HepG2 (cell line): Measurements from ENCODE around the gene MAP3K2. TPM values are rescaled to one million over a fixed set of nuclear protein-coding genes. Genes with fewer than 3 reads are reported as not detected.
A peak's percentile ranks its signal among the peaks of the same experiment; 100 is the strongest.

Source experiments
- GATAD1 ChIP-seq: IDR thresholded peaks from 2 replicates; pipeline ENCODE4 v1.6.1; 2016; ENCODE audit warnings: missing genetic modification reagents, missing compliant biosample characterization
- NFRKB ChIP-seq: fragments of 450-650 bp; IDR thresholded peaks from 2 replicates; pipeline ENCODE4 v1.6.1; 2017
- PAF1 ChIP-seq: IDR thresholded peaks from 2 replicates; pipeline ENCODE4 v1.6.1; 2016; ENCODE audit warnings: missing genetic modification reagents, missing compliant biosample characterization
- PAWR ChIP-seq: sonication (generic); formaldehyde crosslinking; IDR thresholded peaks from 2 replicates; pipeline ENCODE4 v1.4.0; 2020; ENCODE audit warnings: missing genetic modification reagents, mild to moderate bottlenecking, borderline replicate concordance
- PCBP2 ChIP-seq: fragments of 200-400 bp; formaldehyde crosslinking; optimal IDR thresholded peaks from 2 replicates; pipeline ENCODE3; 2018; ENCODE audit warnings: low read length, low read depth; ENCODE audit not compliant: poor library complexity, severe bottlenecking
- REXO4 ChIP-seq: sonication (generic); formaldehyde crosslinking; IDR thresholded peaks from 2 replicates; pipeline ENCODE4 v1.8.0; 2022; ENCODE audit warnings: missing genetic modification reagents, mild to moderate bottlenecking, borderline replicate concordance
- SMAD1 ChIP-seq: sonication (generic); formaldehyde crosslinking; IDR thresholded peaks from 2 replicates; pipeline ENCODE4 v1.4.0; 2020; ENCODE audit warnings: missing genetic modification reagents, low read depth, mild to moderate bottlenecking, borderline replicate concordance
- SPEN ChIP-seq: sonication (generic); formaldehyde crosslinking; IDR thresholded peaks from 2 replicates; pipeline ENCODE4 v1.5.1; 2020; ENCODE audit warnings: low read depth, mild to moderate bottlenecking, missing genetic modification reagents
- TGIF2 ChIP-seq: IDR thresholded peaks from 2 replicates; pipeline ENCODE4 v1.6.1; 2016; ENCODE audit warnings: control low read depth, missing compliant biosample characterization
- TMF1 ChIP-seq: sonication (generic); formaldehyde crosslinking; IDR thresholded peaks from 2 replicates; pipeline ENCODE4 v1.8.1; 2022; ENCODE audit warnings: low read depth, missing genetic modification reagents
- XBP1 ChIP-seq: sonication (generic); formaldehyde crosslinking; IDR thresholded peaks from 2 replicates; pipeline ENCODE4 v1.5.0; 2020; ENCODE audit warnings: missing genetic modification reagents
- ZMAT3 ChIP-seq: sonication (generic); formaldehyde crosslinking; conservative IDR thresholded peaks from 2 replicates; pipeline ENCODE4 v1.7.0; 2021; ENCODE audit warnings: missing genetic modification reagents
- ZNF282 ChIP-seq: fragments of 450-650 bp; IDR thresholded peaks from 2 replicates; pipeline ENCODE4 v1.6.1; 2018; ENCODE audit not compliant: partially characterized antibody
- ZNF382 ChIP-seq: sonication (generic); formaldehyde crosslinking; IDR thresholded peaks from 2 replicates; pipeline ENCODE4 v1.5.0; 2020; ENCODE audit warnings: missing genetic modification reagents, mild to moderate bottlenecking, borderline replicate concordance
- ZNF605 ChIP-seq: sonication (generic); formaldehyde crosslinking; IDR thresholded peaks from 2 replicates; pipeline ENCODE4 v1.8.0; 2022; ENCODE audit warnings: mild to moderate bottlenecking, missing genetic modification reagents
- ZNF713 ChIP-seq: sonication (generic); formaldehyde crosslinking; IDR thresholded peaks from 2 replicates; pipeline ENCODE4 v1.4.0; 2020; ENCODE audit warnings: mild to moderate bottlenecking, missing genetic modification reagents
- ZSCAN20 ChIP-seq: sonication (generic); formaldehyde crosslinking; IDR thresholded peaks from 2 replicates; pipeline ENCODE4 v1.4.0; 2020; ENCODE audit warnings: missing genetic modification reagents, mild to moderate bottlenecking, borderline replicate concordance
- polyA plus RNA-seq, 8 experiments: library from polyadenylated mRNA; depleted of rRNA in 3 of 8; stranded (reverse) in 7 of 8; unstranded in 1 of 8; fragments of >200 nt; fragmentation: Illumina TruSeq in 4 of 8; extraction: Trizol in 4 of 8; gene quantifications; 2 replicates each; pipeline versions ENCODE4 v1.2.1 to v1.2.3, GENCODE V29; 2011 to 2016; ENCODE audit warnings: low read depth in 4 of 8, missing spikeins in 1 of 8, mixed read lengths in 1 of 8; ENCODE audit not compliant: insufficient read depth in 1 of 8
- total RNA-seq, 5 experiments: library from RNA; depleted of rRNA; stranded (reverse); fragments of >200 nt; fragmentation: Illumina TruSeq; extraction: Trizol; gene quantifications; 2 replicates each; pipeline ENCODE4 v1.2.3, GENCODE V29; 2016; ENCODE audit warnings: low read depth in 1 of 5
- TF ChIP-seq, protein P1 (sequence below): sonication (generic); formaldehyde crosslinking; IDR thresholded peaks from 2 replicates; pipeline ENCODE4 v1.4.0; 2020; ENCODE audit warnings: mild to moderate bottlenecking, missing genetic modification reagents
- TF ChIP-seq, protein P2 (sequence below): sonication (generic); formaldehyde crosslinking; IDR thresholded peaks from 2 replicates; pipeline ENCODE4 v1.4.0; 2020; ENCODE audit warnings: missing genetic modification reagents
- TF ChIP-seq, protein P3 (sequence below): sonication (generic); formaldehyde crosslinking; IDR thresholded peaks from 2 replicates; pipeline ENCODE4 v1.5.1; 2020; ENCODE audit warnings: missing genetic modification reagents, mild to moderate bottlenecking, borderline replicate concordance
- TF ChIP-seq, protein P4 (sequence below): sonication (generic); formaldehyde crosslinking; conservative IDR thresholded peaks from 2 replicates; pipeline ENCODE4 v1.8.0; 2022; ENCODE audit warnings: missing genetic modification reagents

MAP3K2 gene
- total and polyA plus RNA-seq, 2 of the 13 experiments (the other 11 are each of a cell fraction or from before 2014, with no cell fraction given), result 12.2 to 37.2 TPM

DNA sequence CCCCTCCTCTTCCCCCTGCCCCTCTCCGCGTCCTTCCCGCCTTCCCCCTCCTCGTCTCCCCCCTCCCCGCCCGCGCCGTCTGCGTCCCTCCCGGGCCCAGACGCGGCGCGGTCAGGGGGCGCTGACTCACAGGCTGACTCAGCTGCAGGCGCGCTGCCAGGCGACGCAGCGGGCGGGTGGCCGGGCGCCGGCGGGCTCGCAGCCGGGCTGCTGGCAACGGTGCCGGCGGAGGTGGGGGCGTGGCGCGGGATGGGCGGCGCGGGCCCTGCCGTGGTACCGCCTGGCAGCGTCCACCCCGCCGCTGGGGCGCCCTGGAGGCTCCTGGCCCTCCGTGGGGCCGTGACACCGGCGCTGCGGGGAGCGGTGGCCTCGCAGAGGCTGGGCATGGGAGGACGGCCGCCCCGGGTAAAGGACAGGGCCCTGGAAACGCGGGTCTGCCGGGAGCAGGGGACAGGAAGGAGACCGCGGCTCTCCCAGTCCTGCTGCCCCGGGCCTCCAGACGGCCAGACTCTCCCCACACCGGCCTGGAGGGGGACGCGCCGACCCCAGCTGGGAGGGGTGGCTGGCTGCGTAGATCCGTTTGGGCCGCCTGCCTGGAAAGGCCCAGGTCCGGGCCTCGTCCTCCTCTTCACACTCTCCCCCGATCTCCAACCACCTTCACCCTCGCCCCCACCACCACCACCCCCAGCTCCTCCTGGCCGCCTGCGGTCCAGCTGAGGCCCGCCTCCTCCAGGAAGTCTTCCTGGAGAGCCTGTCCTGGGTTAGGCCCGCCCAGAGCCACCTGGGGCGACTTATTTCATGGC lies 20.4 kb upstream of the MAP3K2 start (continued):
- TF ChIP-seq, protein P1, sequence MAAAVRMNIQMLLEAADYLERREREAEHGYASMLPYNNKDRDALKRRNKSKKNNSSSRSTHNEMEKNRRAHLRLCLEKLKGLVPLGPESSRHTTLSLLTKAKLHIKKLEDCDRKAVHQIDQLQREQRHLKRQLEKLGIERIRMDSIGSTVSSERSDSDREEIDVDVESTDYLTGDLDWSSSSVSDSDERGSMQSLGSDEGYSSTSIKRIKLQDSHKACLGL (CRISPR knock-in tag), result peak; percentile 82
- TF ChIP-seq TGIF2 (CRISPR knock-in tag) (peak; percentile 34; the same call in 1 of the 2 replicates), GATAD1 (CRISPR knock-in tag) (no peak; the same call in 1 of the 2 replicates), PCBP2 (no peak), ZSCAN20 (peak; percentile 58; the same call in 1 of the 2 replicates), PAF1 (no peak), NFRKB (no peak), ZNF282 (no peak), TMF1 (peak; percentile 27; the same call in 1 of the 2 replicates), ZNF713 (0 out of 2 replicates have a peak, but pooled peaks have one; percentile 50), SMAD1 (CRISPR knock-in tag) (peak; percentile 96), ZNF605 (CRISPR knock-in tag) (0 out of 2 replicates have a peak, but pooled peaks have one; percentile 65), ZMAT3 (CRISPR knock-in tag) (no peak; the same call in 1 of the 2 replicates), XBP1 (CRISPR knock-in tag) (no peak), PAWR (CRISPR knock-in tag) (0 out of 2 replicates have a peak, but pooled peaks have one; percentile 60), ZNF382 (no peak), SPEN (peak; percentile 87), REXO4 (CRISPR knock-in tag) (peak; percentile 80; the same call in 1 of the 2 replicates)
- TF ChIP-seq, protein P2, sequence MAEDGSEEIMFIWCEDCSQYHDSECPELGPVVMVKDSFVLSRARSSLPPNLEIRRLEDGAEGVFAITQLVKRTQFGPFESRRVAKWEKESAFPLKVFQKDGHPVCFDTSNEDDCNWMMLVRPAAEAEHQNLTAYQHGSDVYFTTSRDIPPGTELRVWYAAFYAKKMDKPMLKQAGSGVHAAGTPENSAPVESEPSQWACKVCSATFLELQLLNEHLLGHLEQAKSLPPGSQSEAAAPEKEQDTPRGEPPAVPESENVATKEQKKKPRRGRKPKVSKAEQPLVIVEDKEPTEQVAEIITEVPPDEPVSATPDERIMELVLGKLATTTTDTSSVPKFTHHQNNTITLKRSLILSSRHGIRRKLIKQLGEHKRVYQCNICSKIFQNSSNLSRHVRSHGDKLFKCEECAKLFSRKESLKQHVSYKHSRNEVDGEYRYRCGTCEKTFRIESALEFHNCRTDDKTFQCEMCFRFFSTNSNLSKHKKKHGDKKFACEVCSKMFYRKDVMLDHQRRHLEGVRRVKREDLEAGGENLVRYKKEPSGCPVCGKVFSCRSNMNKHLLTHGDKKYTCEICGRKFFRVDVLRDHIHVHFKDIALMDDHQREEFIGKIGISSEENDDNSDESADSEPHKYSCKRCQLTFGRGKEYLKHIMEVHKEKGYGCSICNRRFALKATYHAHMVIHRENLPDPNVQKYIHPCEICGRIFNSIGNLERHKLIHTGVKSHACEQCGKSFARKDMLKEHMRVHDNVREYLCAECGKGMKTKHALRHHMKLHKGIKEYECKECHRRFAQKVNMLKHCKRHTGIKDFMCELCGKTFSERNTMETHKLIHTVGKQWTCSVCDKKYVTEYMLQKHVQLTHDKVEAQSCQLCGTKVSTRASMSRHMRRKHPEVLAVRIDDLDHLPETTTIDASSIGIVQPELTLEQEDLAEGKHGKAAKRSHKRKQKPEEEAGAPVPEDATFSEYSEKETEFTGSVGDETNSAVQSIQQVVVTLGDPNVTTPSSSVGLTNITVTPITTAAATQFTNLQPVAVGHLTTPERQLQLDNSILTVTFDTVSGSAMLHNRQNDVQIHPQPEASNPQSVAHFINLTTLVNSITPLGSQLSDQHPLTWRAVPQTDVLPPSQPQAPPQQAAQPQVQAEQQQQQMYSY (CRISPR knock-in tag), result 0 out of 2 replicates have a peak, but pooled peaks have one; percentile 16
- TF ChIP-seq, protein P3, sequence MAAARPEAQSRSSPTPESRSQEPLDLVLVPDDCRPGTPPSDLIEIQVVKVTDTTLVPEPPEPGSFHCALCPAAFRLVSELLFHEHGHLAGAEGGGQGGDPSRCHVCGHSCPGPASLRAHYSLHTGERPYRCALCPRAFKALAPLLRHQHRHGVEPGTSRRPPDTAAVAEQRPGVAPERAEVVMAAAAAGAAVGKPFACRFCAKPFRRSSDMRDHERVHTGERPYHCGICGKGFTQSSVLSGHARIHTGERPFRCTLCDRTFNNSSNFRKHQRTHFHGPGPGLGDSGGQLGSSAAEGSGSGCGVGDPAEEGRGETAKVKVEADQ (CRISPR knock-in tag), result no peak
- TF ChIP-seq, protein P4, sequence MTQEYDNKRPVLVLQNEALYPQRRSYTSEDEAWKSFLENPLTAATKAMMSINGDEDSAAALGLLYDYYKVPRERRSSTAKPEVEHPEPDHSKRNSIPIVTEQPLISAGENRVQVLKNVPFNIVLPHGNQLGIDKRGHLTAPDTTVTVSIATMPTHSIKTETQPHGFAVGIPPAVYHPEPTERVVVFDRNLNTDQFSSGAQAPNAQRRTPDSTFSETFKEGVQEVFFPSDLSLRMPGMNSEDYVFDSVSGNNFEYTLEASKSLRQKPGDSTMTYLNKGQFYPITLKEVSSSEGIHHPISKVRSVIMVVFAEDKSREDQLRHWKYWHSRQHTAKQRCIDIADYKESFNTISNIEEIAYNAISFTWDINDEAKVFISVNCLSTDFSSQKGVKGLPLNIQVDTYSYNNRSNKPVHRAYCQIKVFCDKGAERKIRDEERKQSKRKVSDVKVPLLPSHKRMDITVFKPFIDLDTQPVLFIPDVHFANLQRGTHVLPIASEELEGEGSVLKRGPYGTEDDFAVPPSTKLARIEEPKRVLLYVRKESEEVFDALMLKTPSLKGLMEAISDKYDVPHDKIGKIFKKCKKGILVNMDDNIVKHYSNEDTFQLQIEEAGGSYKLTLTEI (CRISPR knock-in tag), result no peak
